HepG2 (cell line): ENCODE data around the gene ARL3. TPM values are rescaled to one million over a fixed set of nuclear protein-coding genes. Genes with fewer than 3 reads are reported as not detected.

Source experiments
- ATF7-NPFF ChIP-seq: sonication (generic); formaldehyde crosslinking; IDR thresholded peaks from 2 replicates; pipeline ENCODE4 v1.8.1; 2023; ENCODE audit warnings: mild to moderate bottlenecking, low read depth, missing genetic modification reagents, moderate library complexity
- BCL6 ChIP-seq: IDR thresholded peaks from 2 replicates; pipeline ENCODE4 v1.6.1; 2016; ENCODE audit warnings: missing genetic modification reagents, missing compliant biosample characterization
- ELF3 ChIP-seq: IDR thresholded peaks from 2 replicates; pipeline ENCODE4 v1.6.1; 2016; ENCODE audit warnings: missing genetic modification reagents, missing compliant biosample characterization
- FOXA1 ChIP-seq, 2 experiments: fragments of 450-650 bp in 1 of 2; sonication (generic) in 1 of 2; formaldehyde crosslinking in 1 of 2; IDR thresholded peaks; 2 replicates each; pipeline versions ENCODE4 v1.4.0 to v1.6.1; 2016 to 2020; ENCODE audit warnings: missing genetic modification reagents in 1 of 2
- FOXK1 ChIP-seq: sonication (generic); formaldehyde crosslinking; IDR thresholded peaks from 2 replicates; pipeline ENCODE4 v1.4.0; 2020; ENCODE audit warnings: low read depth, missing genetic modification reagents, borderline replicate concordance
- HOXA5 ChIP-seq: sonication (generic); formaldehyde crosslinking; IDR thresholded peaks from 2 replicates; pipeline ENCODE4 v1.4.0; 2020; ENCODE audit warnings: missing genetic modification reagents
- MED8 ChIP-seq: sonication (generic); formaldehyde crosslinking; IDR thresholded peaks from 2 replicates; pipeline ENCODE4 v1.8.1; 2023; ENCODE audit warnings: mild to moderate bottlenecking, missing genetic modification reagents; ENCODE audit not compliant: insufficient replicate concordance
- MEIS2 ChIP-seq: sonication (generic); formaldehyde crosslinking; IDR thresholded peaks from 2 replicates; pipeline ENCODE4 v1.9.0; 2021; ENCODE audit warnings: mild to moderate bottlenecking, missing genetic modification reagents
- NFKB2 ChIP-seq: sonication (generic); formaldehyde crosslinking; IDR thresholded peaks from 2 replicates; pipeline ENCODE4 v1.4.0; 2020; ENCODE audit warnings: missing genetic modification reagents, borderline replicate concordance
- PHF21A ChIP-seq: sonication (generic); formaldehyde crosslinking; IDR thresholded peaks from 2 replicates; pipeline ENCODE4 v1.5.0; 2020; ENCODE audit warnings: mild to moderate bottlenecking, missing genetic modification reagents
- REXO4 ChIP-seq: sonication (generic); formaldehyde crosslinking; IDR thresholded peaks from 2 replicates; pipeline ENCODE4 v1.8.0; 2022; ENCODE audit warnings: missing genetic modification reagents, mild to moderate bottlenecking, borderline replicate concordance
- USF2 ChIP-seq, 2 experiments: sonication (generic) in 1 of 2; formaldehyde crosslinking in 1 of 2; IDR thresholded peaks; 2 replicates each; pipeline versions ENCODE4 v1.5.1 to v1.6.1; 2011 to 2020; ENCODE audit warnings: borderline replicate concordance in 1 of 2, low read depth in 1 of 2, low read length in 1 of 2, mild to moderate bottlenecking in 1 of 2, missing genetic modification reagents in 1 of 2, moderate library complexity in 1 of 2
- ZBTB14 ChIP-seq: sonication (generic); formaldehyde crosslinking; IDR thresholded peaks from 2 replicates; pipeline ENCODE4 v1.4.0; 2020; ENCODE audit warnings: missing genetic modification reagents
- ZBTB20 ChIP-seq: sonication (generic); formaldehyde crosslinking; IDR thresholded peaks from 2 replicates; pipeline ENCODE4 v1.8.1; 2023; ENCODE audit warnings: missing genetic modification reagents, low read depth, mild to moderate bottlenecking, borderline replicate concordance
- ZNF557 ChIP-seq: sonication (generic); formaldehyde crosslinking; IDR thresholded peaks from 2 replicates; pipeline ENCODE4 v1.4.0; 2020; ENCODE audit warnings: missing genetic modification reagents
- ZNF670 ChIP-seq: sonication (generic); formaldehyde crosslinking; IDR thresholded peaks from 2 replicates; pipeline ENCODE4 v1.8.0; 2022; ENCODE audit warnings: mild to moderate bottlenecking, missing genetic modification reagents, borderline replicate concordance
- ZNF7 ChIP-seq: IDR thresholded peaks from 2 replicates; pipeline ENCODE4 v1.6.1; 2016; ENCODE audit warnings: missing biosample characterization, missing genetic modification reagents
- ZNF747 ChIP-seq: sonication (generic); formaldehyde crosslinking; IDR thresholded peaks from 2 replicates; pipeline ENCODE4 v1.8.1; 2023; ENCODE audit warnings: missing genetic modification reagents, mild to moderate bottlenecking, borderline replicate concordance
- ZSCAN12 ChIP-seq: sonication (generic); formaldehyde crosslinking; IDR thresholded peaks from 2 replicates; pipeline ENCODE4 v1.9.0; 2021; ENCODE audit warnings: mild to moderate bottlenecking, missing genetic modification reagents
- polyA plus RNA-seq, 8 experiments: library from polyadenylated mRNA; depleted of rRNA in 3 of 8; stranded (reverse) in 7 of 8; unstranded in 1 of 8; fragments of >200 nt; fragmentation: Illumina TruSeq in 4 of 8; extraction: Trizol in 4 of 8; gene quantifications; 2 replicates each; pipeline versions ENCODE4 v1.2.1 to v1.2.3, GENCODE V29; 2011 to 2016; ENCODE audit warnings: low read depth in 4 of 8, missing spikeins in 1 of 8, mixed read lengths in 1 of 8; ENCODE audit not compliant: insufficient read depth in 1 of 8
- total RNA-seq, 5 experiments: library from RNA; depleted of rRNA; stranded (reverse); fragments of >200 nt; fragmentation: Illumina TruSeq; extraction: Trizol; gene quantifications; 2 replicates each; pipeline ENCODE4 v1.2.3, GENCODE V29; 2016; ENCODE audit warnings: low read depth in 1 of 5
- TF ChIP-seq, protein P1 (sequence below): IDR thresholded peaks from 2 replicates; pipeline ENCODE4 v1.6.1; 2016; ENCODE audit warnings: low read depth, borderline replicate concordance
- TF ChIP-seq, protein P2 (sequence below): sonication (generic); formaldehyde crosslinking; IDR thresholded peaks from 2 replicates; pipeline ENCODE4 v1.8.1; 2023; ENCODE audit warnings: mild to moderate bottlenecking, missing genetic modification reagents
- TF ChIP-seq, protein P3 (sequence below): sonication (generic); formaldehyde crosslinking; conservative IDR thresholded peaks from 2 replicates; pipeline ENCODE4 v1.8.0; 2022; ENCODE audit warnings: low read depth, missing genetic modification reagents

Gene ARL3
- total and polyA plus RNA-seq, 2 of the 13 experiments (the other 11 are each of a cell fraction or from before 2014, with no cell fraction given) = 5.2 to 6.6 TPM

- TF ChIP-seq USF2 (IDR thresholded peaks at IDR 0.05; ENCODE audit: low read depth, low read length) (peak; percentile 74), USF2 (CRISPR knock-in tag; IDR thresholded peaks at IDR 0.05; ENCODE audit: borderline replicate concordance) (peak; percentile 90; the same call in 1 of the 2 replicates), NFKB2 (CRISPR knock-in tag) (no peak), ZBTB20 (CRISPR knock-in tag) (no peak), ZBTB14 (CRISPR knock-in tag) (no peak), REXO4 (CRISPR knock-in tag) (no peak), FOXA1 (IDR thresholded peaks at IDR 0.05) (no peak), FOXA1 (CRISPR knock-in tag; IDR thresholded peaks at IDR 0.05) (no peak), ZNF747 (CRISPR knock-in tag) (peak; percentile 71), MED8 (CRISPR knock-in tag) (no peak), ZNF670 (CRISPR knock-in tag) (peak; percentile 66; the same call in 1 of the 2 replicates), ELF3 (CRISPR knock-in tag) (no peak; the same call in 1 of the 2 replicates), ATF7-NPFF (peak; percentile 53; the same call in 1 of the 2 replicates), HOXA5 (CRISPR knock-in tag) (no peak; the same call in 1 of the 2 replicates), FOXK1 (CRISPR knock-in tag) (0 out of 2 replicates have a peak, but pooled peaks have one; percentile 14), ZNF557 (CRISPR knock-in tag) (no peak), BCL6 (CRISPR knock-in tag) (no peak), ZSCAN12 (CRISPR knock-in tag) (no peak), MEIS2 (CRISPR knock-in tag) (no peak), ZNF7 (CRISPR knock-in tag) (no peak), PHF21A (CRISPR knock-in tag) (peak; percentile 54)
- TF ChIP-seq, protein P1, sequence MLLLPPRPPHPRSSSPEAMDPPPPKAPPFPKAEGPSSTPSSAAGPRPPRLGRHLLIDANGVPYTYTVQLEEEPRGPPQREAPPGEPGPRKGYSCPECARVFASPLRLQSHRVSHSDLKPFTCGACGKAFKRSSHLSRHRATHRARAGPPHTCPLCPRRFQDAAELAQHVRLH (CRISPR knock-in tag) = no peak
- TF ChIP-seq, protein P2, sequence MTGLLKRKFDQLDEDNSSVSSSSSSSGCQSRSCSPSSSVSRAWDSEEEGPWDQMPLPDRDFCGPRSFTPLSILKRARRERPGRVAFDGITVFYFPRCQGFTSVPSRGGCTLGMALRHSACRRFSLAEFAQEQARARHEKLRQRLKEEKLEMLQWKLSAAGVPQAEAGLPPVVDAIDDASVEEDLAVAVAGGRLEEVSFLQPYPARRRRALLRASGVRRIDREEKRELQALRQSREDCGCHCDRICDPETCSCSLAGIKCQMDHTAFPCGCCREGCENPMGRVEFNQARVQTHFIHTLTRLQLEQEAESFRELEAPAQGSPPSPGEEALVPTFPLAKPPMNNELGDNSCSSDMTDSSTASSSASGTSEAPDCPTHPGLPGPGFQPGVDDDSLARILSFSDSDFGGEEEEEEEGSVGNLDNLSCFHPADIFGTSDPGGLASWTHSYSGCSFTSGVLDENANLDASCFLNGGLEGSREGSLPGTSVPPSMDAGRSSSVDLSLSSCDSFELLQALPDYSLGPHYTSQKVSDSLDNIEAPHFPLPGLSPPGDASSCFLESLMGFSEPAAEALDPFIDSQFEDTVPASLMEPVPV (CRISPR knock-in tag) = no peak
- TF ChIP-seq, protein P3, sequence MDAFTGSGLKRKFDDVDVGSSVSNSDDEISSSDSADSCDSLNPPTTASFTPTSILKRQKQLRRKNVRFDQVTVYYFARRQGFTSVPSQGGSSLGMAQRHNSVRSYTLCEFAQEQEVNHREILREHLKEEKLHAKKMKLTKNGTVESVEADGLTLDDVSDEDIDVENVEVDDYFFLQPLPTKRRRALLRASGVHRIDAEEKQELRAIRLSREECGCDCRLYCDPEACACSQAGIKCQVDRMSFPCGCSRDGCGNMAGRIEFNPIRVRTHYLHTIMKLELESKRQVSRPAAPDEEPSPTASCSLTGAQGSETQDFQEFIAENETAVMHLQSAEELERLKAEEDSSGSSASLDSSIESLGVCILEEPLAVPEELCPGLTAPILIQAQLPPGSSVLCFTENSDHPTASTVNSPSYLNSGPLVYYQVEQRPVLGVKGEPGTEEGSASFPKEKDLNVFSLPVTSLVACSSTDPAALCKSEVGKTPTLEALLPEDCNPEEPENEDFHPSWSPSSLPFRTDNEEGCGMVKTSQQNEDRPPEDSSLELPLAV (CRISPR knock-in tag) = no peak
Measured at GRCh38 chr10:102713814-102714620, at the start of gene ARL3 (continued).
